Smooth muscle cell (in vitro differentiated cells): ENCODE measurements around the gene TBL1XR1. TPM values are rescaled to one million over a fixed set of nuclear protein-coding genes. Genes with fewer than 3 reads are reported as not detected.

Experiments
- DNase-seq: peaks from one replicate; lab custom pipeline; 2025; ENCODE audit not compliant: unreplicated experiment; lab: John Stamatoyannopoulos, UW
- H2AFZ ChIP-seq: fragments of 200-600 bp; sonication (generic); 2 replicates; pipeline ENCODE4 v1.6.0; 2016; ENCODE audit warnings: antibody characterized with exemption, low read depth, mild to moderate bottlenecking
- H3F3A ChIP-seq: fragments of 200-600 bp; sonication (generic); 2 replicates; pipeline ENCODE4 v1.6.0; 2017; ENCODE audit warnings: antibody characterized with exemption, low read depth
- H3K27ac ChIP-seq: fragments of 200-600 bp; sonication (generic); 2 replicates; pipeline ENCODE4 v1.5.1; 2016; ENCODE audit warnings: low read depth, mild to moderate bottlenecking
- H3K27me3 ChIP-seq: fragments of 200-600 bp; sonication (generic); 2 replicates; pipeline ENCODE4 v1.6.1; 2016; ENCODE audit warnings: low read depth, mild to moderate bottlenecking
- H3K36me3 ChIP-seq: fragments of 200-600 bp; sonication (generic); 2 replicates; pipeline ENCODE4 v1.5.1; 2016; ENCODE audit warnings: low read depth
- H3K4me1 ChIP-seq: fragments of 200-600 bp; sonication (generic); 2 replicates; pipeline ENCODE4 v1.5.1; 2016; ENCODE audit warnings: low read depth
- H3K4me2 ChIP-seq: fragments of 200-600 bp; sonication (generic); 2 replicates; pipeline ENCODE4 v1.6.0; 2016; ENCODE audit warnings: mild to moderate bottlenecking
- H3K4me3 ChIP-seq: fragments of 200-600 bp; sonication (generic); 2 replicates; pipeline ENCODE4 v1.5.1; 2016; ENCODE audit warnings: mild to moderate bottlenecking
- H3K79me2 ChIP-seq: fragments of 200-600 bp; sonication (generic); 2 replicates; pipeline ENCODE4 v1.6.0; 2016; ENCODE audit warnings: low read depth, mild to moderate bottlenecking
- H3K9ac ChIP-seq: fragments of 200-600 bp; sonication (generic); 2 replicates; pipeline ENCODE4 v1.6.0; 2016; ENCODE audit warnings: low read depth
- H3K9me3 ChIP-seq: fragments of 200-600 bp; sonication (generic); replicated peaks from 2 replicates; pipeline ENCODE4 v1.5.1; 2016; ENCODE audit warnings: low read depth
- H4K20me1 ChIP-seq: fragments of 200-600 bp; sonication (generic); 2 replicates; pipeline ENCODE4 v1.6.0; 2016; ENCODE audit warnings: low read depth
- WGBS: methylation state at CpG from one replicate; pipeline ENCODE4 v1.1.7; 2016; ENCODE audit warnings: low lambda C conversion rate; 5-methylcytosine and 5-hydroxymethylcytosine counted together
- polyA plus RNA-seq: library from polyadenylated mRNA; unstranded; fragments of >200 nt; fragmentation: Nextera tagmentation; extraction: Ambion mirVana; gene quantifications from 2 replicates; pipeline ENCODE4 v1.2.1, GENCODE V29; 2016
- total RNA-seq: library from RNA; depleted of rRNA; stranded (reverse); fragments of >200 nt; gene quantifications from 2 replicates; pipeline ENCODE4 v1.2.3, GENCODE V29; 2014
- TF ChIP-seq, protein P1 (sequence below): fragments of 200-600 bp; sonication (generic); IDR thresholded peaks from 2 replicates; pipeline ENCODE4 v1.5.1; 2017; ENCODE audit warnings: borderline replicate concordance, mild to moderate bottlenecking, antibody characterized with exemption; ENCODE audit not compliant: insufficient read depth, poor library complexity, severe bottlenecking

TBL1XR1 gene
- total and polyA plus RNA-seq, 2 experiments from 2014 or later, result 19.9 to 115 TPM

DNA sequence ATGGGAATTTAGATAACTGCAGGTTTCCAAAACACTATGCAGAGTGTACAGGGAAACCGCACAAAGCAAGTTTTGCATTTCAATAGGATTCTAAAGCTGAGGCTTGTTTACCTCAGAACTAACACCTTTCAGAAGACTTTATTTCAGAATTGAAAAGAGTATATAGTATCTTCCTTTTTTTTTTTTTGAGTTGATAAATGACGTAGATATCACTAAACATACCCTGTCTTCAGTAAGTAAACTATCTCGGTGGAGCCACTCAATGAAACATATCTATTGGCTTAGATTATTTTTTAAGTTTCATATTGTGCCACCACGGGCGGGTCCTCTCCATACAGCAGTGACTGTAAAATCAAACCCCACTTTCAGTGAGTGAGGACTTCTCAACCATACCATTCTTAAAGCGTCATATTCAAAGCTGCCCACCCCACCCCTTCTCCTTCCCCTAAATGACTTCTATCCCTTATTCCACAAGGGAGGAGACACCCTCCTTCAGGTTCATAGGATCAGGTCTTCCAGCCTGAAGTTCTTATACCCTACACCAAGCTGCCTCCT, 2.0 kb upstream of the TBL1XR1 start:
- H3K4me2 ChIP-seq, result no peak overlapping the region
- no peak overlapping the region for H3K4me3 ChIP-seq
- 76% methylated on average over 6 of the region's 6 CpGs for WGBS
- H3K9ac ChIP-seq, result no peak overlapping the region
- peaks cover 24% of the 10 kb centered on the region for H3K4me1 ChIP-seq
- H3K36me3 ChIP-seq, result no peaks in the 10 kb centered on the region
- TF ChIP-seq, protein P1, sequence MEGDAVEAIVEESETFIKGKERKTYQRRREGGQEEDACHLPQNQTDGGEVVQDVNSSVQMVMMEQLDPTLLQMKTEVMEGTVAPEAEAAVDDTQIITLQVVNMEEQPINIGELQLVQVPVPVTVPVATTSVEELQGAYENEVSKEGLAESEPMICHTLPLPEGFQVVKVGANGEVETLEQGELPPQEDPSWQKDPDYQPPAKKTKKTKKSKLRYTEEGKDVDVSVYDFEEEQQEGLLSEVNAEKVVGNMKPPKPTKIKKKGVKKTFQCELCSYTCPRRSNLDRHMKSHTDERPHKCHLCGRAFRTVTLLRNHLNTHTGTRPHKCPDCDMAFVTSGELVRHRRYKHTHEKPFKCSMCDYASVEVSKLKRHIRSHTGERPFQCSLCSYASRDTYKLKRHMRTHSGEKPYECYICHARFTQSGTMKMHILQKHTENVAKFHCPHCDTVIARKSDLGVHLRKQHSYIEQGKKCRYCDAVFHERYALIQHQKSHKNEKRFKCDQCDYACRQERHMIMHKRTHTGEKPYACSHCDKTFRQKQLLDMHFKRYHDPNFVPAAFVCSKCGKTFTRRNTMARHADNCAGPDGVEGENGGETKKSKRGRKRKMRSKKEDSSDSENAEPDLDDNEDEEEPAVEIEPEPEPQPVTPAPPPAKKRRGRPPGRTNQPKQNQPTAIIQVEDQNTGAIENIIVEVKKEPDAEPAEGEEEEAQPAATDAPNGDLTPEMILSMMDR, result no peak
- H3K27me3 ChIP-seq, result no peaks in the 10 kb centered on the region
- H3F3A ChIP-seq, result peaks cover 5% of the 10 kb centered on the region
- H3K9me3 ChIP-seq, result no peaks in the 10 kb centered on the region
- peak overlapping the region; percentile 42 for H2AFZ ChIP-seq
- peaks cover 18% of the 10 kb centered on the region for H4K20me1 ChIP-seq
- DNase-seq, result no peak
- peak overlapping the region; percentile 75 for H3K27ac ChIP-seq
- H3K79me2 ChIP-seq, result peaks cover 28% of the 10 kb centered on the region

DNA sequence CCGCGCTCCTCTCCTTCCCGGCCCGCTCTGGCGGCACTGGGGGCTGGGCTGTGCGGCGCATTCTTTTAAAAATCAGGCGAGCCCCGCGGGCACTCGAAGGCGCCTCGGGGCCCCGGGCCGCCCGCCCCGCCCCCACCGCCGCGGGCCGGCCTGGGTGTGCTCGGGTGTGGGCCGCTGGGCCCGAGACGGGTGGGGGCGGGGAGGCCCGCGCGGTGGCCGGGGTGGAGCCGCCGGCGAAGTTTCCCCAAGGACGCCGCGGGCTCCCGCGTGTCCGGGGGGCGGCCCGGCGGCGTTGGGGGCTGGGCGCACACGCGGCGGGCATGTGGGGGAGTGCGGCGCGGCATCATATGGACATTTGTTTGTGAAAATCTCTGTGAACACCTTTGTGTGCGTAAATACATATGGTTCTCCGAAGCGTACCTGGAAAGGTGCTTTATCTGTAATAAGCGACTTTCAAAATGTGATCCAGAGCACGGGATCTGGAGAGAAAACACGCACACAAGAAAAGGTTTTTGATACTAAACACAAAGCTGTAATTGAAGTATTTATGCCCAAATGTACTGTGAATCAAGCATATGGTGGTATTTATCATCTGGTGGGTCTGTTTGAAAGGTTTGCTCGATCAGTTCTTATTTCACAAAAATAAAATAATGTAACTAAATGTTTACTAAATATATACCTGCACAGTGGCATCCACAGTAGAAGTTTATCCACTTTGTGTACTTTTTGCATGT, 612 bp upstream of the TBL1XR1 start:
- Histone ChIP-seq H3K27me3 (no peaks in the 10 kb centered on the region), H2AFZ (peak overlapping the region; percentile 77), H3F3A (peaks cover 5% of the 10 kb centered on the region), H3K79me2 (peaks cover 42% of the 10 kb centered on the region), H3K4me3 (peak overlapping the region; percentile 61), H3K4me2 (peak overlapping the region; percentile 83), H3K36me3 (no peaks in the 10 kb centered on the region), H3K9ac (peak overlapping the region; percentile 80), H3K9me3 (no peaks in the 10 kb centered on the region), H3K27ac (peak overlapping the region; percentile 75), H3K4me1 (peaks cover 29% of the 10 kb centered on the region), H4K20me1 (peaks cover 32% of the 10 kb centered on the region)
- DNase-seq, result peak; percentile 52
- TF ChIP-seq, protein P1, result no peak
- WGBS, result 3% methylated on average over 25 of the region's 57 CpGs

- 1% methylated on average over 17 of the region's 43 CpGs for WGBS
- H3K4me2 ChIP-seq, result peak overlapping the region; percentile 96
- no peaks in the 10 kb centered on the region for H3K36me3 ChIP-seq
- peak overlapping the region; percentile 90 for H3K9ac ChIP-seq
- peaks cover 45% of the 10 kb centered on the region for H4K20me1 ChIP-seq
- peaks cover 31% of the 10 kb centered on the region for H3K4me1 ChIP-seq
- peaks cover 55% of the 10 kb centered on the region for H3K79me2 ChIP-seq
- peak overlapping the region; percentile 41 for H2AFZ ChIP-seq
- peak; percentile 17 for DNase-seq
- H3K27me3 ChIP-seq, result no peaks in the 10 kb centered on the region
- TF ChIP-seq, protein P1, result no peak
- H3K27ac ChIP-seq, result peak overlapping the region; percentile 86
- H3K4me3 ChIP-seq, result peak overlapping the region; percentile 81
- peaks cover 5% of the 10 kb centered on the region for H3F3A ChIP-seq
- H3K9me3 ChIP-seq, result no peaks in the 10 kb centered on the region
These were observed 734 bp downstream of the TBL1XR1 start for GRCh38 chr3:177196456-177197040.
